Ureter (tissue), 1 donor: Measurements from ENCODE around the gene CYLD. TPM values are rescaled to one million over a fixed set of nuclear protein-coding genes. Genes with fewer than 3 reads are reported as not detected.

Source experiments
- DNase-seq: peaks from one replicate; pipeline ENCODE4 v3.0.0-alpha.2; 2020; ENCODE audit warnings: low spot score
- total RNA-seq: library from RNA; stranded (reverse); gene quantifications from one replicate; pipeline ENCODE4 v1.2.4, GENCODE V29; 2023
- donor health status: DM: yes; HTN: yes; CAD: no.

Gene CYLD
- total RNA-seq, 1 donor from 2014 or later: 45.7 TPM

- DNase-seq: no peak
Measured at GRCh38 chr16:50842589-50842988, 100.7 kb downstream of the CYLD start.

- DNase-seq: no peak
Measured at GRCh38 chr16:50844840-50845239, 103.0 kb downstream of the CYLD start.

GRCh38 chr16:50845296-50845695 lies 103.4 kb downstream of the CYLD start:
- peak; percentile 24 for DNase-seq

GRCh38 chr16:50846511-50846910 lies 104.6 kb downstream of the CYLD start:
- no peak for DNase-seq

- DNase-seq: no peak
Measured at GRCh38 chr16:50847166-50847565, 105.3 kb downstream of the CYLD start.

GRCh38 chr16:50848755-50849514 lies 107.0 kb downstream of the CYLD start:
- DNase-seq: no peak

Other genes starting within 250 kb of the CYLD start
- gene NKD1, start 193.7 kb upstream of the CYLD start, total RNA-seq: 27.8 TPM
- 1.8 TPM for gene SNX20, start 60.8 kb upstream of the CYLD start, total RNA-seq
- 2.2 TPM for gene NOD2, start 48.5 kb upstream of the CYLD start, total RNA-seq